SK-N-SH (cell line): ENCODE results near the gene GDF2.

Source experiments
- EP300 ChIP-seq, 2 experiments: IDR thresholded peaks; 2 replicates each; pipeline versions ENCODE4 v1.4.0 to v1.6.1; 2012; ENCODE audit warnings: borderline replicate concordance in 1 of 2, low read depth in 1 of 2, low read length in 1 of 2
- RCOR1 ChIP-seq: fragments of 150-350 bp; IDR thresholded peaks from 2 replicates; pipeline ENCODE4 v1.6.1; 2017; ENCODE audit warnings: antibody characterized with exemption, low read length
- TF ChIP-seq, protein P1 (sequence below): fragments of 200-600 bp; sonication (generic); IDR thresholded peaks from 2 replicates; pipeline ENCODE4 v1.6.1; 2017; ENCODE audit warnings: antibody characterized with exemption, mild to moderate bottlenecking, moderate library complexity

DNA sequence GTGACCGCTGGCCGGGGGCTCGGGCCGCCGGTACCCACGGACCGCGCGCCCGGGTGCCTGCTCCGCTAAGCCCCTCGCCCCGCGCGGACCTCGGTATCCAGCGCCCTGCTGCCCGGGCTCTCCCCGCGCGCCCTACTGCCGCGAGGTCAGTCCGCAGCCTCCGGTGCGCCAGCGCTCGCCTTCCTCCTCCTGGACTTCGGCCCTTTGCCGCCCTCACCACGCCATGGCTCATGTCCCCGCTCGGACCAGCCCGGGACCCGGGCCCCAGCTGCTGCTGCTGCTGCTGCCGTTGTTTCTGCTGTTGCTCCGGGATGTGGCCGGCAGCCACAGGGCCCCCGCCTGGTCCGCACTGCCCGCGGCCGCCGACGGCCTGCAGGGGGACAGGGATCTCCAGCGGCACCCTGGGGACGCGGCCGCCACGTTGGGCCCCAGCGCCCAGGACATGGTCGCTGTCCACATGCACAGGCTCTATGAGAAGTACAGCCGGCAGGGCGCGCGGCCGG is 21.8 kb upstream of the GDF2 start:
- no peak for TF ChIP-seq EP300 (IDR thresholded peaks at IDR 0.05; ENCODE audit: borderline replicate concordance in 1 of 2, low read depth in 1 of 2, low read length in 1 of 2)
- no peak for TF ChIP-seq RCOR1
- TF ChIP-seq, protein P1, sequence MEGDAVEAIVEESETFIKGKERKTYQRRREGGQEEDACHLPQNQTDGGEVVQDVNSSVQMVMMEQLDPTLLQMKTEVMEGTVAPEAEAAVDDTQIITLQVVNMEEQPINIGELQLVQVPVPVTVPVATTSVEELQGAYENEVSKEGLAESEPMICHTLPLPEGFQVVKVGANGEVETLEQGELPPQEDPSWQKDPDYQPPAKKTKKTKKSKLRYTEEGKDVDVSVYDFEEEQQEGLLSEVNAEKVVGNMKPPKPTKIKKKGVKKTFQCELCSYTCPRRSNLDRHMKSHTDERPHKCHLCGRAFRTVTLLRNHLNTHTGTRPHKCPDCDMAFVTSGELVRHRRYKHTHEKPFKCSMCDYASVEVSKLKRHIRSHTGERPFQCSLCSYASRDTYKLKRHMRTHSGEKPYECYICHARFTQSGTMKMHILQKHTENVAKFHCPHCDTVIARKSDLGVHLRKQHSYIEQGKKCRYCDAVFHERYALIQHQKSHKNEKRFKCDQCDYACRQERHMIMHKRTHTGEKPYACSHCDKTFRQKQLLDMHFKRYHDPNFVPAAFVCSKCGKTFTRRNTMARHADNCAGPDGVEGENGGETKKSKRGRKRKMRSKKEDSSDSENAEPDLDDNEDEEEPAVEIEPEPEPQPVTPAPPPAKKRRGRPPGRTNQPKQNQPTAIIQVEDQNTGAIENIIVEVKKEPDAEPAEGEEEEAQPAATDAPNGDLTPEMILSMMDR = no peak
